ENCODE data around the gene ITGBL1.

DNA sequence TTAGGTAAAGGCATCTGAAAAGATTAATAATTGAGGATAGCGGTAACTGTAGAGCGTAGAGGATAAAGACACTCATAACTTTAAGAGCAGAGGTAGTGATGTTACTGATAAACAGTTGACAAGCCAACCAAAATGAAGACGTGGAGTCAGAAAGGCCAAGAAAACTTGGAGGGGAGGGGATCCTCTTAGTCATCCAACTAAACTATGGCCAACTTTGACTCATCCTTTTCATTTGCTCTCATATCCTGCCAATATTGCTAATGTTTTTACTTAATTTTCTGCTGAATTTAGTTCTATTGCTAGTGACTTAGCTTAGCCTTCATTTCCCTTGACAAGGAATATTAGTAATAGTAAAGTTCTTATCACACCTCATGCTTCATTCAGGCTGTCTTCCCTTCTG is 13.4 kb downstream of the ITGBL1 start:
- TF ChIP-seq, protein P1, sequence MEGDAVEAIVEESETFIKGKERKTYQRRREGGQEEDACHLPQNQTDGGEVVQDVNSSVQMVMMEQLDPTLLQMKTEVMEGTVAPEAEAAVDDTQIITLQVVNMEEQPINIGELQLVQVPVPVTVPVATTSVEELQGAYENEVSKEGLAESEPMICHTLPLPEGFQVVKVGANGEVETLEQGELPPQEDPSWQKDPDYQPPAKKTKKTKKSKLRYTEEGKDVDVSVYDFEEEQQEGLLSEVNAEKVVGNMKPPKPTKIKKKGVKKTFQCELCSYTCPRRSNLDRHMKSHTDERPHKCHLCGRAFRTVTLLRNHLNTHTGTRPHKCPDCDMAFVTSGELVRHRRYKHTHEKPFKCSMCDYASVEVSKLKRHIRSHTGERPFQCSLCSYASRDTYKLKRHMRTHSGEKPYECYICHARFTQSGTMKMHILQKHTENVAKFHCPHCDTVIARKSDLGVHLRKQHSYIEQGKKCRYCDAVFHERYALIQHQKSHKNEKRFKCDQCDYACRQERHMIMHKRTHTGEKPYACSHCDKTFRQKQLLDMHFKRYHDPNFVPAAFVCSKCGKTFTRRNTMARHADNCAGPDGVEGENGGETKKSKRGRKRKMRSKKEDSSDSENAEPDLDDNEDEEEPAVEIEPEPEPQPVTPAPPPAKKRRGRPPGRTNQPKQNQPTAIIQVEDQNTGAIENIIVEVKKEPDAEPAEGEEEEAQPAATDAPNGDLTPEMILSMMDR (IDR thresholded peaks at IDR 0.05) = no peak
- TF ChIP-seq POLR2A (IDR thresholded peaks at IDR 0.05) = no peak

Measured in Peyer's patch (tissue), 4 donors.